ENCODE results near the gene CALHM2. TPM values are rescaled to one million over a fixed set of nuclear protein-coding genes. Genes with fewer than 3 reads are reported as not detected.

Gene CALHM2
- polyA plus RNA-seq, 1 donor = 8.4 TPM

DNA sequence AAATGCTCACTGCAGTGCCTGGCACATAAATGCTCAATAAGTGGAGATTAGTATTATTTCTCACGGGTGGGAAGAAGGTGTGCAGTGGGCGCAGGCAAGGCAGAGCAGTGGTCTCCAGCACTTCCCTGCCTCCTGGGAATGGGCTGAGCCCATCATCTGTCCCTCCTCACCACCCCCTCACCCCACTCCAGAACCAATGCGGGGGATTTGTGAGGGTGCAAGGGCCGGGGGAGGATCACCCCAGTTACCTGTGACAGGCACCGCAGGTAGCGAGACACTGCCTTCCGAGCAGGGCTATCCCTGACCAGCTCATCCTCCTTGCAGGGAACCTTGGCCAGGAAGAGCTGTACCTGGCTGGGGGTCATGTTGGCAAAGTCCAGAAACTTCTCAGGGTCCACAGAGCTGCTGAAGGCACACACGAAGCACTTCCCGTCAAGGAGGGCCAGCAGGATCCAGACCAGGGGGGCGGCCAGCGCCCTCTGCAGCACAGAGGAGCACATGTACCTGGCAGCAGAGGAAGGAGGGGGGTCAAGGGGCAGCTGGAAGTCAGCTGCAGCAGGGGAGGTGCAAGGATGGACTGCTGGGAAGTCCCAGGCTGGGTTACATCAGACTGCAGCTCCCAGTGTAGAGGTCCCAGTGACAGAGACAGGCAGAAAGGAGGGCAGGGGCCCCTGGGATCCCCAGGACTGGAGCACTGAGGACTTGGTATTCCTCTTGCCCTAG lies 24.0 kb upstream of the CALHM2 start:
- Histone ChIP-seq H3K36me3 (ENCODE audit: control insufficient read depth, insufficient read depth, low read length) (no peaks in the 10 kb centered on the region), H3K27ac (ENCODE audit: low read length) (no peak overlapping the region), H3K9me3 (ENCODE audit: control insufficient read depth, low read depth, low read length) (peaks cover 4% of the 10 kb centered on the region), H3K4me1 (ENCODE audit: control insufficient read depth, insufficient read depth, low read length) (no peaks in the 10 kb centered on the region), H3K27me3 (ENCODE audit: control insufficient read depth, insufficient read depth, low read length) (no peaks in the 10 kb centered on the region), H3K4me3 (ENCODE audit: low read length) (no peak overlapping the region)
- peak in 1 of 2 donors; percentile 31 for DNase-seq
- WGBS (ENCODE audit: insufficient coverage, low lambda C conversion rate) = no CpG with 5 or more reads among the region's 11 CpGs

DNA sequence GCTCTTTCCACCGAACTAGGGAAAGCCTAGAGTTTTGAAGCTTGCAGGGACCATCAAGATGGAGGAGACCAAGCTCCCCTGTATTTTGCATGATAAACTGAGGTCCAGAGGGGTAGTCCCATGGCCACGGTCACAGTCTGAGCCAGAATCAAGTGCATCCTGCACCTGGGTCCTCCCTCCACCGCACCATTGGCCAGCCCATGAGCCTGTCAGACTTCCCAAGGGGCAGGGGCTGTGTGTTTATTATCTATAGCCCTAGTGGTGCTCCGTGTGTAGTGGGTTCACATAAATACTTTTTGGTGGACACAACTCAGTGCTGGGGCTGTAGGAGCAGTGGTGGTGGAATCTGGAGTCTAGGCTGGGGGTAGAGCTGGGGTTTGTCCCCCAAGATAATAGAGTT lies 23.3 kb upstream of the CALHM2 start:
- no peak for DNase-seq
- Histone ChIP-seq H3K27ac (ENCODE audit: low read length) (no peak overlapping the region), H3K4me1 (ENCODE audit: control insufficient read depth, insufficient read depth, low read length) (no peaks in the 10 kb centered on the region), H3K9me3 (ENCODE audit: control insufficient read depth, low read depth, low read length) (peaks cover 4% of the 10 kb centered on the region), H3K27me3 (ENCODE audit: control insufficient read depth, insufficient read depth, low read length) (no peaks in the 10 kb centered on the region), H3K36me3 (ENCODE audit: control insufficient read depth, insufficient read depth, low read length) (no peaks in the 10 kb centered on the region), H3K4me3 (ENCODE audit: low read length) (no peak overlapping the region)
- whole genome bisulfite sequencing (ENCODE audit: insufficient coverage, low lambda C conversion rate) = no CpG with 5 or more reads among the region's 4 CpGs

DNA sequence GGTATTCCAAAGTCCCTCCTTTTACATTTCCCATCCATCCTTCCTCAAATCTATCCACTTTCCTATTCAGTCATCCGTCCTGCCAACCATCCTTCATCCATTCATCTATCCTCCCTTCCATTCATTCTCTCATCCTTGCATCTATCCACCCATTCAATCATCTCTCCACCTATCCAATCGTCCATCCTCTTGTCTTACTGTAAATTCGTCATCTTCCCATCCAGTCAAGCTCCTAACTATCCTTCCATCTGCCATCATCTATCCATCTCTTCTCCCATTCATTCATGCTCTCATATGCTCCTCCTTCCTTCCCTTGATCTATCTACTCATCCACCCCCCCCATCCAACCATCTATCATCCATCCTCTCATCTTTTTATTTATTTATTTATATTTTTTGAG lies 21.9 kb upstream of the CALHM2 start:
- no peak overlapping the region for H3K27ac ChIP-seq (ENCODE audit: low read length)
- DNase-seq = no peak
- H3K36me3 ChIP-seq (ENCODE audit: control insufficient read depth, insufficient read depth, low read length) = no peaks in the 10 kb centered on the region
- WGBS (ENCODE audit: insufficient coverage, low lambda C conversion rate) = 94% methylated on average over 3 of the region's 3 CpGs
- peaks cover 4% of the 10 kb centered on the region for H3K9me3 ChIP-seq (ENCODE audit: control insufficient read depth, low read depth, low read length)
- H3K27me3 ChIP-seq (ENCODE audit: control insufficient read depth, insufficient read depth, low read length) = no peaks in the 10 kb centered on the region
- H3K4me3 ChIP-seq (ENCODE audit: low read length) = no peak overlapping the region
- H3K4me1 ChIP-seq (ENCODE audit: control insufficient read depth, insufficient read depth, low read length) = no peaks in the 10 kb centered on the region

DNA sequence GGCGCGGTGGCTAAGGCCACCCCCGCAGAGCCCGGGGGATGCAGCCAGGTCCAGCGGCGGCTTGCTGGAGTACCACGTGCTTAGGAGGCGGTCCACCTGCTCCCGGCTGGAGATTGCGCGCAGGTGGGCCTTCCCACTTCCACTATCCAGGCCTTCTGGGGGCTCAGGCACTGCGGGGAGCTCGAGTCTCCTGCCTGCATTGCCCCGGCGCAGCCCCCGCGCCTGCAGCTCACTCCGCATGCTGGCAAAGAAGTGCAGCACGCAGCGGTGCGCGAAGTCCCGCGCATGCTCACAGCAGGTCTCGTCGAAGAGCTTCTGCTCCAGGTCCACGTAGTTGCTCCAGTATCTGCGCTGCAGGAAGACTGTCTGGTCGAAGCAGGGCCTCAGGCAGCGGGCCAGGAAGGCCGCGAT lies 21.1 kb upstream of the CALHM2 start:
- Histone ChIP-seq H3K36me3 (ENCODE audit: control insufficient read depth, insufficient read depth, low read length) (no peaks in the 10 kb centered on the region), H3K9me3 (ENCODE audit: control insufficient read depth, low read depth, low read length) (peaks cover 4% of the 10 kb centered on the region), H3K27me3 (ENCODE audit: control insufficient read depth, insufficient read depth, low read length) (no peaks in the 10 kb centered on the region), H3K4me1 (ENCODE audit: control insufficient read depth, insufficient read depth, low read length) (no peaks in the 10 kb centered on the region), H3K27ac (ENCODE audit: low read length) (no peak overlapping the region), H3K4me3 (ENCODE audit: low read length) (no peak overlapping the region)
- no peak for DNase-seq
- WGBS (ENCODE audit: insufficient coverage, low lambda C conversion rate) = no CpG with 5 or more reads among the region's 32 CpGs

DNA sequence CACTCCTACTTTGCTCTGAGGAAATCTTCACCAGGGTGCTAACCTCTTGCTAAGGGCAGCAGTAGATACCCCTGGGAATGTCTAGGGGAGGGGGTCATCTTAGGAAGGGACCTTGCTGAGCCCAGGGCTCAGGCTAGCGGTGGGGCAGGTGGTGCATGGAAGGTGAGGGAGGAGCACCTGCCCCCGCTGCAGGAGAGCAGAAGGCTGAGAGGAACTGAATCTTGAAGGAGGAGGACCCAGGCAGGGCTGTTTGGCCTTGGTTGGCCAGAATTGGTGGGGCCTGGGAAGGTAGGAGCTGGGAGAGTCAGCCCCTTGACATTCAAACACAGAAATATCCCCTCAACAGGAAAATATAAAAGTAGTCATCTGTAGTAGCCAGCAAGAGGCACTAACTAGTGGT lies 19.8 kb upstream of the CALHM2 start:
- Histone ChIP-seq H3K9me3 (ENCODE audit: control insufficient read depth, low read depth, low read length) (peaks cover 4% of the 10 kb centered on the region), H3K36me3 (ENCODE audit: control insufficient read depth, insufficient read depth, low read length) (no peaks in the 10 kb centered on the region), H3K4me3 (ENCODE audit: low read length) (no peak overlapping the region), H3K27ac (ENCODE audit: low read length) (no peak overlapping the region), H3K4me1 (ENCODE audit: control insufficient read depth, insufficient read depth, low read length) (no peaks in the 10 kb centered on the region), H3K27me3 (ENCODE audit: control insufficient read depth, insufficient read depth, low read length) (no peaks in the 10 kb centered on the region)
- no peak for DNase-seq
- WGBS (ENCODE audit: insufficient coverage, low lambda C conversion rate) = no CpG with 5 or more reads among the region's 2 CpGs

DNA sequence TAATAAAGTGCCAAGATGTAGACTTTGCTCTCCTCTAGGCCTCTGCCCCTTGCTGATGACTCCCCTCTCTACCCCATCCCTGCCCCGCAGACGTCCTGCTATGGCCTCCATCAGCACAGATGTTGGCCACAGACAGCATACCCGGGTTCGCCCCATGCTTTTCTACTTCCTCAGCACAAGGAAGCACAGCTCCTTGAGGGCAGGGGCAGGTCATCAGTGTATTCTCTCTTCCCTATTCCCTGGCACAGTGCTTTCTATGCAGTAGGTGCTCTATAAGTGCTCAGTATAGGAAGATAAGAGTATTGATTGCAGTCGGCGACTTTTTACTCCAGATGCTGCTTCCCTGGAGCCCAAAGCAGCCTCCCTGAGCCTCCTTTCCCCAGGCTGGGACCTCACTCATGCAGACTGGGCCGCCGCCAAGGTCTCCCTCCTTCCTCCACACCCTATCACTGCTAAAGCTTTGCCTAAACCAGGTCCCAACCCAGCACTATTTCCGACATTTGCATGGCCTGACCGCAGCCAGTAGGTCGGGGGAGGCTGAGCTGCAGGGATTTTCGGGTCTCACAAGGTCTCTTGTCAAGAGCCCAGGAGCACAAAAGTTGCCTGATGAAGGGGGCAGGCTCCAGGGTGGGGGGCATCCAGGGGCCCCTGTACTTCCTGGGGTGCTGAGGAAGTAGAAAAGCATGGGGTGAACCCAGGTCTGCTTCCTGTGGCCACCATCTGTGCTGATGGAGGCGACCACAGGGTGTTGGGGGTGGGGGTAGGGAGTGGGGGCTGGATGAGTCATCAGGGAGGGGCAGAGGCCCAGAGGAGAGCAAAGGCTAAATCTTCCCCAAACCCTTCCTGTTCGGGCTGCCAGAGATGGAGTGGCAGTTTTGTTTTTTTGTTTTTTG lies 18.8 kb upstream of the CALHM2 start:
- Histone ChIP-seq H3K9me3 (ENCODE audit: control insufficient read depth, low read depth, low read length) (peaks cover 4% of the 10 kb centered on the region), H3K27ac (ENCODE audit: low read length) (no peak overlapping the region), H3K4me1 (ENCODE audit: control insufficient read depth, insufficient read depth, low read length) (no peaks in the 10 kb centered on the region), H3K36me3 (ENCODE audit: control insufficient read depth, insufficient read depth, low read length) (no peaks in the 10 kb centered on the region), H3K27me3 (ENCODE audit: control insufficient read depth, insufficient read depth, low read length) (no peaks in the 10 kb centered on the region), H3K4me3 (ENCODE audit: low read length) (no peak overlapping the region)
- no CpG with 5 or more reads among the region's 14 CpGs for WGBS (ENCODE audit: insufficient coverage, low lambda C conversion rate)
- DNase-seq = no peak

DNA sequence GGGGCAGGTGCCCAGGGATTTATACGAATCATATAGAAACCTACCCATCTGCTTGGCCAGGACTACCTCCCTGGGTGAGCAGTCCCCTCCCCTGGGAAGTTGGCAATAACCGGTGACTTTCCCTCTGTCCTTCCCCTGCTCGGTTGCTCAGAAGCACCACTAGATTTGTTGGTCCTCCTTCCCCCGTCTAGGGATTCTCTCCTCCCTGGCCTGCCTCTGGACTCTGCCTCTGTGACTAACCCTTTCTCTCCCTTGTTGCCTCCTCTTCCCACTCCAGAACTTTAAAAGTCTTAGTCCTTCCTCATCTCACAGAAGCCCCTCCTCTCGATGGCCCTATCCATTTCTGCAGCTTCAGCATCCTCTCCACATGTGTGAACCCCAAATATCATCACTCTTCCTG lies 17.0 kb upstream of the CALHM2 start:
- no peaks in the 10 kb centered on the region for H3K27me3 ChIP-seq (ENCODE audit: control insufficient read depth, insufficient read depth, low read length)
- DNase-seq = no peak
- no peaks in the 10 kb centered on the region for H3K36me3 ChIP-seq (ENCODE audit: control insufficient read depth, insufficient read depth, low read length)
- H3K9me3 ChIP-seq (ENCODE audit: control insufficient read depth, low read depth, low read length) = peaks cover 4% of the 10 kb centered on the region
- H3K4me1 ChIP-seq (ENCODE audit: control insufficient read depth, insufficient read depth, low read length) = no peaks in the 10 kb centered on the region
- H3K4me3 ChIP-seq (ENCODE audit: low read length) = no peak overlapping the region
- no peak overlapping the region for H3K27ac ChIP-seq (ENCODE audit: low read length)
- WGBS (ENCODE audit: insufficient coverage, low lambda C conversion rate) = 10% methylated on average over 2 of the region's 5 CpGs

DNA sequence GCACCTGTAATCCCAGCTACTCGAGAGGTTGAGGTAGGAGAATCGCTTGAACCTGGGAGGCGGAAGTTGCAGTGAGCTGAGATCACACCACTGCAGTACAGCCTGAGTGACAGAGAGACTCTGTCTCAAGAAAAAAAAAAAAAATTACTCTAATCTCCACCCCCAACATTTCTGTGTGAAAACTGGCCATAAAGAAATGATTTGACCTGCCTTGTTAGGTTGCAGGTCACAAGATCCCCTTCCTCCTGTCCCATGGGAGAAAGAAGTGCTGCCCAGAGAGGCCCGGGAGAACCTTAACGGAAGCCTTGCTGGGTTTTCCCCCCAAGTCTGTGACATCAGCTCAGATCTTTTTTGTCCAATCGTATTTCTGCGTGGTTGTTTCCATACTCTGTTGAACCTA lies 15.2 kb upstream of the CALHM2 start:
- Histone ChIP-seq H3K4me3 (ENCODE audit: low read length) (no peak overlapping the region), H3K27me3 (ENCODE audit: control insufficient read depth, insufficient read depth, low read length) (no peaks in the 10 kb centered on the region), H3K36me3 (ENCODE audit: control insufficient read depth, insufficient read depth, low read length) (no peaks in the 10 kb centered on the region), H3K27ac (ENCODE audit: low read length) (no peak overlapping the region), H3K9me3 (ENCODE audit: control insufficient read depth, low read depth, low read length) (no peaks in the 10 kb centered on the region), H3K4me1 (ENCODE audit: control insufficient read depth, insufficient read depth, low read length) (no peaks in the 10 kb centered on the region)
- 82% methylated on average over 5 of the region's 7 CpGs for WGBS (ENCODE audit: insufficient coverage, low lambda C conversion rate)
- no peak for DNase-seq

DNA sequence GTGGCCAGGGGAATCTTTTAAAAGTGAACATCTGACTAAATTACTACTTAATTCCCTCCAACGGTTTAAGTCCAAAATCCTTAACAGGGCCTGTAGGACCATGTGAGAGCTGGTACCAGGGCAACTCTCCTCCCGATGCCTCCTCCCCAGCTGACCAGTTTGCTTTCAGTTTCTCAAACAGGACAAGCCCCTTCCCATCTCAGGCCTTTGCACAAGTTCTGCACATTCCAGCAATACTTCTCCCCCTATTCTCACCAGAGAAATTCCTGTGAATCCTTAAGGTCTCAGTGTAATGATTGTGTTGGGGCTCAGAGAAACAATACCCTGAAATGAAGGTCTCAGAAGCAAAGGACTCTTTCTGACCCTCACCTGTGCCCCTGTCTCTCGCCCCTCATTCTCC lies 14.6 kb upstream of the CALHM2 start:
- Histone ChIP-seq H3K27ac (ENCODE audit: low read length) (no peak overlapping the region), H3K36me3 (ENCODE audit: control insufficient read depth, insufficient read depth, low read length) (no peaks in the 10 kb centered on the region), H3K4me3 (ENCODE audit: low read length) (no peak overlapping the region), H3K9me3 (ENCODE audit: control insufficient read depth, low read depth, low read length) (no peaks in the 10 kb centered on the region), H3K27me3 (ENCODE audit: control insufficient read depth, insufficient read depth, low read length) (no peaks in the 10 kb centered on the region), H3K4me1 (ENCODE audit: control insufficient read depth, insufficient read depth, low read length) (no peaks in the 10 kb centered on the region)
- no peak for DNase-seq
- 60% methylated on average over 1 of the region's 3 CpGs for WGBS (ENCODE audit: insufficient coverage, low lambda C conversion rate)

DNA sequence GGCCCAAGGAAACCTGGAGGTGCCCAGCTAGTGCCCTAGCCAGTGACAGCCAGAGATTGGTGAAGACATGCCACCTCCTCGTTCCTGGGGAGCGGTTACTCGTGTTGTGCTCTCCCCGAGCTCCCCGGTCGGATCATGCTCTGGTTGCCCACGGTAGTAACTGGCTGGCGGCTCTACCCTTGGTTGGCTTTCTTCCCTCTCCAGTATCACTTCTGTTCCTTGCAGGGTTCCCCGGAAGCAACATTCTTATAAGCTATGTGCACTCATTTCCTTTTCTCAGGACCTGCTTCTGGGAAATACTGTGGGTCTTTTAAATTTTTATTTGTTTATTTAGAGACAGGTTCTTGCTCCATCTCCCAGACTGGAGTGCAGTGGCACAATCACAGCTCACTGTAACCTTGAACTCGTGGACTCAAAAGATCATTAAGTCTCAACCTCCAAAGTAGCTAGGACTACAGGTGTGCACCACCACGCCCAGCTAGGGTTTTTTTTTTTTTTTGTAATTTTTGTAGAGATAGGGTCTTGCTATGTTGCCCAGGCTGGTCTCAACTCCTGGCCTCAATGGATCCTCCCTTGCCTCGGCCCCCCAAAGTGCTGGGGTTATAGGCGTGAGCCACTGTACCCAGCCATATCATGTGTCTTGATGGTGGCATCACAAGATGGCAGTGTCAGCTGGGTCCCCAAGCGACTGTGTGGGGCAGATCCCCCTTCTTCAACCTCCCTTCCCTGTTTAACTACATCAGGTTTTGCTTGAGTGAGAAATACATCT lies 13.4 kb upstream of the CALHM2 start:
- H3K4me1 ChIP-seq (ENCODE audit: control insufficient read depth, insufficient read depth, low read length) = no peaks in the 10 kb centered on the region
- no peak for DNase-seq
- WGBS (ENCODE audit: insufficient coverage, low lambda C conversion rate) = 75% methylated on average over 1 of the region's 14 CpGs
- no peak overlapping the region for H3K4me3 ChIP-seq (ENCODE audit: low read length)
- H3K9me3 ChIP-seq (ENCODE audit: control insufficient read depth, low read depth, low read length) = no peaks in the 10 kb centered on the region
- H3K36me3 ChIP-seq (ENCODE audit: control insufficient read depth, insufficient read depth, low read length) = no peaks in the 10 kb centered on the region
- H3K27me3 ChIP-seq (ENCODE audit: control insufficient read depth, insufficient read depth, low read length) = no peaks in the 10 kb centered on the region
- no peak overlapping the region for H3K27ac ChIP-seq (ENCODE audit: low read length)
